ENCODE data around the gene RPS28.
A peak's percentile ranks its signal among the peaks of the same experiment; 100 is the strongest.

RPS28 gene

GRCh38 chr19:8360196-8360595 is 38.9 kb downstream of the RPS28 start:
- no peak overlapping the region for H3K27ac ChIP-seq (replicated peaks)
- no peak for DNase-seq (ENCODE audit: low read depth in 1 of 2, low spot score in 1 of 2)
- TF ChIP-seq POLR2AphosphoS5 (IDR thresholded peaks at IDR 0.05; ENCODE audit: low read depth) (no peak), SPI1 (IDR thresholded peaks at IDR 0.05; ENCODE audit: borderline replicate concordance, low read depth) (no peak), REST (IDR thresholded peaks at IDR 0.05; ENCODE audit: insufficient replicate concordance, low read depth) (no peak)
- H3K27me3 ChIP-seq (ENCODE audit: insufficient read depth, poor library complexity, severe bottlenecking): peaks cover 21% of the 10 kb centered on the region
- no peak overlapping the region for H3K4me3 ChIP-seq (replicated peaks; ENCODE audit: insufficient read depth, low read length)

- Histone ChIP-seq H3K27me3 (ENCODE audit: insufficient read depth, poor library complexity, severe bottlenecking) (peaks cover 38% of the 10 kb centered on the region), H3K4me3 (replicated peaks; ENCODE audit: insufficient read depth, low read length) (no peak overlapping the region), H3K27ac (replicated peaks) (no peak overlapping the region)
- peak in 1 of 2 experiments; percentile 70 for DNase-seq (ENCODE audit: low read depth in 1 of 2, low spot score in 1 of 2)
- TF ChIP-seq CTCF (IDR thresholded peaks at IDR 0.05; ENCODE audit: insufficient read depth, low read length): no peak
- TF ChIP-seq REST (IDR thresholded peaks at IDR 0.05; ENCODE audit: insufficient replicate concordance, low read depth): no peak
- TF ChIP-seq GABPA (IDR thresholded peaks at IDR 0.05; ENCODE audit: low read depth): no peak
- no peak for TF ChIP-seq POLR2AphosphoS5 (IDR thresholded peaks at IDR 0.05; ENCODE audit: low read depth)
- no peak for TF ChIP-seq SPI1 (IDR thresholded peaks at IDR 0.05; ENCODE audit: borderline replicate concordance, low read depth)
These were observed 40.9 kb downstream of the RPS28 start for GRCh38 chr19:8361921-8362793.

GRCh38 chr19:8363803-8364771 is 42.8 kb downstream of the RPS28 start, which contains the start of gene ANGPTL4:
TSS of gene ANGPTL4 (plus strand) at chr19:8364155. CDS start at chr19:8364322, 167 bp downstream.
- no peak for TF ChIP-seq POLR2AphosphoS5 (IDR thresholded peaks at IDR 0.05; ENCODE audit: low read depth)
- H3K27me3 ChIP-seq (ENCODE audit: insufficient read depth, poor library complexity, severe bottlenecking): peaks cover 43% of the 10 kb centered on the region
- DNase-seq (ENCODE audit: low read depth in 1 of 2, low spot score in 1 of 2): peak in 1 of 2 experiments; percentile 7
- no peak within 1 kb of the TSS for H3K27ac ChIP-seq (replicated peaks)
- no peak within 1 kb of the TSS for H3K4me3 ChIP-seq (replicated peaks; ENCODE audit: insufficient read depth, low read length)

GRCh38 chr19:8366121-8366581 is 44.9 kb downstream of the RPS28 start:
- no peak for DNase-seq (ENCODE audit: low read depth in 1 of 2, low spot score in 1 of 2)
- Histone ChIP-seq H3K27me3 (ENCODE audit: insufficient read depth, poor library complexity, severe bottlenecking) (peaks cover 43% of the 10 kb centered on the region), H3K4me3 (replicated peaks; ENCODE audit: insufficient read depth, low read length) (no peak overlapping the region), H3K27ac (replicated peaks) (no peak overlapping the region)
- no peak for TF ChIP-seq POLR2AphosphoS5 (IDR thresholded peaks at IDR 0.05; ENCODE audit: low read depth)

GRCh38 chr19:8366961-8367326 is 45.6 kb downstream of the RPS28 start:
- DNase-seq (ENCODE audit: low read depth in 1 of 2, low spot score in 1 of 2): no peak
- peaks cover 43% of the 10 kb centered on the region for H3K27me3 ChIP-seq (ENCODE audit: insufficient read depth, poor library complexity, severe bottlenecking)
- TF ChIP-seq POLR2AphosphoS5 (IDR thresholded peaks at IDR 0.05; ENCODE audit: low read depth) (no peak), GABPA (IDR thresholded peaks at IDR 0.05; ENCODE audit: low read depth) (no peak), SPI1 (IDR thresholded peaks at IDR 0.05; ENCODE audit: borderline replicate concordance, low read depth) (no peak), REST (IDR thresholded peaks at IDR 0.05; ENCODE audit: insufficient replicate concordance, low read depth) (no peak), CTCF (IDR thresholded peaks at IDR 0.05; ENCODE audit: insufficient read depth, low read length) (no peak)
- no peak overlapping the region for H3K27ac ChIP-seq (replicated peaks)
- no peak overlapping the region for H3K4me3 ChIP-seq (replicated peaks; ENCODE audit: insufficient read depth, low read length)
